Neural cell (in vitro differentiated cells): ENCODE measurements around the gene NUSAP1.

ENCODE experiments used
- CTCF ChIP-seq: fragments of 450-650 bp; IDR thresholded peaks from 2 replicates; pipeline ENCODE4 v1.5.1; 2014; ENCODE audit warnings: antibody characterized with exemption, mild to moderate bottlenecking, moderate library complexity; ENCODE audit not compliant: poor library complexity, severe bottlenecking
- TAF1 ChIP-seq: IDR thresholded peaks from 2 replicates; pipeline ENCODE4 v1.6.1; 2012; ENCODE audit warnings: low read depth

GRCh38 chr15:41285285-41285684, 47.4 kb upstream of the NUSAP1 start:
- TF ChIP-seq CTCF = no peak
- no peak for TF ChIP-seq TAF1
